ENCODE measurements around the gene KCNIP1.
"Not testable (repeated sequence)": the region's sequence is repeated elsewhere in the genome, so short reads cannot be mapped to it uniquely, and the experiment has no call there.

KCNIP1 gene

DNA sequence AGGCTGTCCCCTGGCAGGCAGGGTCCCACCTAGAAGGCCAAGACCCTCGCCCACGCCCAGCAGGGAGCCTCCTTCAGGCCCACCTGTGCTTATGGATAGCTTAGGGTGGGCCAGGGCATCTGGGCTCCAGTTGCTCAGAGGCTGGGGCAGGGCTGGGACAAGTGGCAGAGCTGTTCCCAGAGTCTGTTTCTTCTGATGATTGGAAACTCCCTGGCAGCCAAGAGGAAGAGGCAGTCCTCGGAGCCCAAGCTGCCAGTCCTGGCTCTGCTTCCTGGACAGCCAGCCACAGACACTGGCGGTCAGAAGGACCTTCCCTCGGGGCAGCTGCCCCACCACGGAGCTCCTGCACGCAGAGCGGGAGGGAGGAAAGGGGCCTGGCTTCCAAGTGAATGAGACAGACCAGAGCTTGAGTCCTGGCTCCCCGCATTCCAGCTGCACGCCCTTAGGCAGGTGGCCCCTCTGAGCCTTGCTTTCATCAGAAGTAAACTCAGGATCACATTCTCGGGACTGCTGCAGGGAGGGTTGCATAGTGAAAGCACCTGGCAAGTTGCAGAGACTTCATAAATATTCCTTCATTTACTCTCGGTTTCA lies 241.8 kb downstream of the KCNIP1 start:
- in situ Hi-C loops (cut with HindIII; ENCODE audit: low sequenced_read_pairs), result no loop called here

DNA sequence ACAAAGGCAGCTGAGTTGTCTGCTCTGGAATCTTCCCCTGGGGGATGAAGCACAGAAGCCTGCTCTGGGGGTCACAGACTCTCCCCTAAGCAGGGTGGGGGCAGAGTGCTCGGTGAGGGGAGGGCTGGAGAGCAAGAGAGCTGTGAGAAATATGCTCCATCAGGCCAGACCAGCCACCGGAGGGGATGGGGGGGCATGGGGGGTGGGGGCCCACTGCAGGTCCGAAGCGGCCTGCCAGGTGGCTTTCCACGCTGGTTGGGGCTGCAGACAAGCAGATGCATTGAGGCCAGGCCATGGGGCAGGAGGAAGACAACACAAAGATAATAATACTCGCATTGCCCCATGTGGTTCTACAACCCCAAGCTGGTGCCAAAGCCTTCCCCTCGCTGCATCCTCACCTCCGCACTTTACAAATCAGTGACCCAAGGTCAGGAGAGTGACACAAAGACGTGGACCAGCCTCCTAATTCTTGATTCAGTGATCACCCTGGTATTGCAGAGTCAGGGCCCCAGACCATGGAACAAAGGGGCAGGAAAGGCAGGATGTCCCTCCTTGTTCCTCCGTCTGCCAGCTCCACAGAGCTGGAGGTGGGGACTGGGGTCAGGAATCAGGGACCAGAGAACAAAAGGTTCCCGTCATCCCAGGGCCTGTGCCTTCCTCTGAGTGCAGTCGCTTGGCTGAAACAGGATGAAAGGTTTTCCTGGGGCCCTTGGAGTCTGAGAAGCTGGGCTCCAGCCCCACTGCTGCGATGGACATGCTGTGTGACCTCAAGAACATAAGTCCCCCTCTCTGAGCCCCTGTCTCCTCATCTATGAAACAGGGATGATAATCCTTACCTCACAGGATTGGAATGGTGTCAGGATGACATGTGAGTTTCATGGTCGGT lies 242.5 kb downstream of the KCNIP1 start:
- in situ Hi-C loops (cut with HindIII; ENCODE audit: low sequenced_read_pairs), result no loop called here

- in situ Hi-C loops (cut with HindIII; ENCODE audit: low sequenced_read_pairs), result no loop called here
Observed at GRCh38 chr5:170746961-170747340, 243.1 kb downstream of the KCNIP1 start.

GRCh38 chr5:170747357-170747756 lies 243.5 kb downstream of the KCNIP1 start:
- in situ Hi-C loops (cut with HindIII; ENCODE audit: low sequenced_read_pairs), result no loop called here

DNA sequence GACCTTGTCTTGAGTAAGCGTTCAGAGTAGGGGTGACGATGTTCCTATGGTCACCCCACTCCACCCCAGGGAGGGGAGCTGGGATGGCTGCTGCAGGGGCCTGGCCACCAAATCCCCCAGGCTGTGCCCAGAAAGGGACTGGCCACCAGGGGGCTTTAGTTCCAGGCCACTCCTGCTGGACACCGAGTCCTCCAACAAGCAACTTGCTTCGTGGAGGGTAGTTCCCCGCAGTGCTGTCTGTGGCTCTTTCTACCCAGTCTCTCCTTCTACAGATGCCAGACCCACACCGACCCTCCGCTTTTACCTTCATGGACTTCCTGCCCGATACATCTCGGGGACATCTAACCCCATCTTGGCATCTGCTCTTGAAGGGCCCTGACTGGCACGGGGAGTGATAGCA lies 244.0 kb downstream of the KCNIP1 start:
- in situ Hi-C loops (cut with HindIII; ENCODE audit: low sequenced_read_pairs), result no loop called here

- in situ Hi-C loops (cut with HindIII; ENCODE audit: low sequenced_read_pairs), result no loop called here
Observed at GRCh38 chr5:170748951-170749471, 245.2 kb downstream of the KCNIP1 start.

- in situ Hi-C loops (cut with HindIII; ENCODE audit: low sequenced_read_pairs), result no loop called here
Observed at GRCh38 chr5:170749911-170750431, 246.2 kb downstream of the KCNIP1 start.

DNA sequence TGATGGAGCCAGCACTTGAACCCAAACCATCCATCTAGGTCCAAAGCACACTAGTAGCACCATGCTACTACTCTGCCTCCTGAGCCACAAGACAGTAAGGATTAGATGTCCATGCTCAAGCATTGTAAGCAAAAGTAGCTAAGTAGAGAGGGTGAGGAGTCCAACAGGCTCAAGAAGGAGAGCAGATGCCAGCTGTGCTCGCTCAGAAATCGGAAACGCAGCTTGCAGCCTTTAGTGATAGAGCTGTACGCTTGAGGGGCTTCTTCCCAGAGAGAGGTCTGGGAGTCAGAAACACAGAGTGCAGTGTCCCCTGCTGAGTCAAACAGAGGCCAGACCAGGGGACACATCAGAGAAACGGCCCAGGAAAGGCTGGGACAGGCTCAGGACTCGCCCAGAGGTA lies 247.0 kb downstream of the KCNIP1 start:
- in situ Hi-C loops (cut with HindIII; ENCODE audit: low sequenced_read_pairs), result no loop called here

GRCh38 chr5:170751631-170752030 lies 247.8 kb downstream of the KCNIP1 start:
- in situ Hi-C loops (cut with HindIII; ENCODE audit: low sequenced_read_pairs), result no loop called here

DNA sequence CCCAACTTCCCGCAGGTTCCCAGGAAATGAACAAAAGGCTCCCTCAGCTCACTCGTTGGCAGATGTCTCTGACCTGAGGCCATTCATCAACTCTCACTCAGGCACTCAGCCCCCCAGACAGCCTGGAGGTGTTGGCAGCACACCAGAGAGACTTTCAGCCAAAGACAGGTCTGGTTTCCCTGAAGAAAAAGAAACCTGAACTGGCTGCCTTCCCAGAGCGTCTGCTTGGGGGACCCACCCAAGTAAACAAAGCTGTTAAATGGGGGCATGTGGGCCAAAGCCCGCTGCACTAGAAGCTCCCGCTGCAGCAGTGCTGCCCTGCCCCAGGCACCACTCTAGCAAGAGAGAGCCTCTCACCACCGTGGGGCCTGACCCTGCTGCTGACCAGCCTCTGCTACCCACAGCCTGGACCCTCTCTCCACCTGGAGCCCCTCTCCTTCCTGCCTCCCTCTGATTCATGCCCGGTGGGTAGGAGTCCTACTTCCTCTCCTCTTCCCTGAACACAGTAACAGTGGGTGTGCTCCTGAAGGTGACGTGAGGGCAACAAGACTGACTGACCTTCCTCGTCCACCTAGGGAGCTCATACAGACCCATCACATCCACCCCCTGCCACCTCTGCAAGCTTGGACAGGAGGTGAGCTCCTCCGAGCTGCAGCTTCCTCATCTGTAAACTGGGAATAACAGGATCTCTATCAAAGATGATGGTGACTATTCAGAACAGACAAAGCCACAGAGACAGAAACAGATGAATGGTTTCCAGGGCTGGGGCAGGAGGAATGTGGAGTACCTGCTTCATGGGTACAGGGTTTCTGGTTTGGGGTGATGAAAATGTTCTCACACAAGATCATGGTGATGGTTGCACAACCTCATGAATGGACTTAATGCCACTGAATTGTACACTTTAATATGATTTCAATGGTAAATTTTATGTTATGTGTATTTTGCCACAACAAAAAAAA lies 248.7 kb downstream of the KCNIP1 start:
- in situ Hi-C loops (cut with HindIII; ENCODE audit: low sequenced_read_pairs), result no loop called here

DNA sequence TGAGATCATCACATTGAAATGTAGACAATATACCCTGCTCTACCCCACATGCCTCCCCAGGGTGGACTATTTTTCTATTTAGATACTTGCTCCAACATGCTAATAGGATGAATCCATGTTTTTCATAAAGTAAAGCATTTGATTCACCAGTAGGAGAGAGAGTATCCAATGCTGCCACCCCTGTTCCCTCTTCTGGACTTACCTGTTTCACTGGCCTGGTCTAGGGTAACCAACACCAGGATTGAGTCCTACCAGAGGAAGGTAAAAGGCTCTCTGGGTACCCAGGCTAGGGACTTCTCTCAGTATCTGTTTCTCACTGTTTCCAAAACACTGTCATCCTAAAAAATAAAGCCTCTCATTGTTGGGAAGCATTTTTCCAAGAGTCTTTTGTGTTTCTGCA lies 249.5 kb downstream of the KCNIP1 start:
- in situ Hi-C loops (cut with HindIII; ENCODE audit: low sequenced_read_pairs), result no loop called here

GRCh38 chr5:170754508-170754907 lies 250.7 kb downstream of the KCNIP1 start:
- in situ Hi-C loops (cut with HindIII; ENCODE audit: low sequenced_read_pairs), result not testable (repeated sequence)

- in situ Hi-C loops (cut with HindIII; ENCODE audit: low sequenced_read_pairs), result no loop called here
Observed at GRCh38 chr5:170755679-170756456, 252.0 kb downstream of the KCNIP1 start.

- in situ Hi-C loops (cut with HindIII; ENCODE audit: low sequenced_read_pairs), result no loop called here
Observed at GRCh38 chr5:170756691-170757090, 252.9 kb downstream of the KCNIP1 start.

DNA sequence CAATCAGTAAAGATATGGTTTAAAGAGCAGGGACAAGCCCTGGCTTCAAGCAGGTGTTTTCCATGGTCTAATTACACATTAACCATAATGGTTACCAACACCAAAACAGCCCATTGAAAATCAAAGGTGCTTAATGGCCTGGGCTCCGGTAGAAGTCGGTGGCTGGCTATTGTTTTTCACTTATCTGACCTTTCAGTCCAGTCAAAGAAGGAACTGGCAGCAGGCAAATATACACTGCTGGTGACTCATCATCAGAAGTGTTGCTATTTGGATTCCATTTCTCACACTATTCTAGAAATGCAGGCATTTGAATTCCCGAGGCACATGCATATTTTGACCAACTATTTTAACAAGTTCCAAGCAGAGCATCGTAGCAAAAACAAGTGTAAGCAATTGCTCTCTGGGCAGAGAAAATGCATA lies 253.4 kb downstream of the KCNIP1 start:
- in situ Hi-C loops (cut with HindIII; ENCODE audit: low sequenced_read_pairs), result no loop called here

GRCh38 chr5:170757669-170758068 lies 253.8 kb downstream of the KCNIP1 start:
- in situ Hi-C loops (cut with HindIII; ENCODE audit: low sequenced_read_pairs), result no loop called here

GRCh38 chr5:170758481-170758880 lies 254.7 kb downstream of the KCNIP1 start:
- in situ Hi-C loops (cut with HindIII; ENCODE audit: low sequenced_read_pairs), result no loop called here

- in situ Hi-C loops (cut with HindIII; ENCODE audit: low sequenced_read_pairs), result no loop called here
Observed at GRCh38 chr5:170760113-170760512, 256.3 kb downstream of the KCNIP1 start.

DNA sequence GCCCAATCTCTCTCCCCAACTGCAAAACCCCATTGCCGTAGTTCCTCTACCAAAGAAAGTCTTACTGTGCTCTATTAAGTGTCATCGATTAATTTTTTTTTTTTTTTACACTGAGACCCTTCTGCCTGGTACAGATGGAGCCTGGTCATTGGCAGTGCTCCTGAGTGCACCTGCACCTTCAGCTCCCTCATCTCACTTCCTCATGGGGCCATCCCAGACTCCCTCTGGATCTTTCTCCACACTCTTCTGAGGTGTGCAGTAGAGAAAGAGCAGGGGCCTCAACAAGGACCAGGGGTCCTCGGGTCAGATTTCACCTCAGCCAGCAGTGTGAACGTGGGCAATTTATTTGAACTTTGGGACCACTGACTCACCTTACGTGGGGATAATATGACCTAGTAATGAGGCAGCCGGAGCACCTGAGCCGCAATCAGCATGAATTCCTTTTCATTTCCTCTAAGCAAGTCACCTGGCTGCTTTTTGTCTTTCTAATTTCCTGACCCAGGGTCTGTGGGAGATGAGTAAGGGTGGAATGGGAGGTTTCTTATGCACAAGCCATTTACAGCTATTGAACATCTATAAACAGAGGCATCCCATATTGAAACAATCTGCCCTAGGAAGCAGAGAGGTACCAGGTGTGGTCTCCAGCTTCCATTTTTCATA lies 257.4 kb downstream of the KCNIP1 start:
- in situ Hi-C loops (cut with HindIII; ENCODE audit: low sequenced_read_pairs), result no loop called here

GRCh38 chr5:170761708-170762066 lies 257.9 kb downstream of the KCNIP1 start:
- in situ Hi-C loops (cut with HindIII; ENCODE audit: low sequenced_read_pairs), result no loop called here

Data from DLD1 (cell line).